WTC11 (cell line): ENCODE results near the gene GPR34. TPM values are rescaled to one million over a fixed set of nuclear protein-coding genes. Genes with fewer than 3 reads are reported as not detected.

ENCODE experiments used
- ATAC-seq: fragments of 200-7000 bp; cut with Tn5 transposase; 2 replicates; pipeline ENCODE4 v1.10.0; 2021; ENCODE audit warnings: mild to moderate bottlenecking, moderate library complexity
- CTCF ChIA-PET: fragments of 300-600 bp; sonication (Branson Sonifier 250); formaldehyde crosslinking; loops from one replicate; lab custom pipeline; 2021; ENCODE audit warnings: antibody characterized with exemption; lab: Charles Lee
- POLR2A ChIA-PET: fragments of 350-600 bp; sonication (Branson Sonifier 250); formaldehyde crosslinking; loops from one replicate; lab custom pipeline; 2021; ENCODE audit warnings: antibody characterized with exemption; lab: Charles Lee
- DNase-seq: peaks from one replicate; pipeline ENCODE4 v3.0.0; 2021; ENCODE audit warnings: low spot score
- H3K27ac Mint-ChIP-seq: 2 replicates; pipeline ENCODE4 v1.8.0; 2021; ENCODE audit warnings: mixed read lengths
- H3K27me3 Mint-ChIP-seq: 2 replicates; pipeline ENCODE4 v1.8.0; 2021; ENCODE audit warnings: low read depth, mild to moderate bottlenecking, moderate library complexity, mixed read lengths
- H3K36me3 Mint-ChIP-seq: 2 replicates; pipeline ENCODE4 v1.8.0; 2021; ENCODE audit warnings: mixed read lengths
- H3K4me1 Mint-ChIP-seq: 2 replicates; pipeline ENCODE4 v1.8.0; 2022; ENCODE audit warnings: mixed read lengths
- H3K4me3 Mint-ChIP-seq: 2 replicates; pipeline ENCODE4 v1.8.0; 2021; ENCODE audit warnings: mild to moderate bottlenecking, moderate library complexity, mixed read lengths
- H3K9me3 Mint-ChIP-seq: 2 replicates; pipeline ENCODE4 v1.8.0; 2021; ENCODE audit warnings: mixed read lengths
- CBFB ChIP-seq: sonication (generic); formaldehyde crosslinking; IDR thresholded peaks from 2 replicates; pipeline ENCODE4 v1.8.1; 2022; ENCODE audit warnings: mild to moderate bottlenecking, low read depth, missing genetic modification reagents
- CREM ChIP-seq: sonication (generic); formaldehyde crosslinking; IDR thresholded peaks from 2 replicates; pipeline ENCODE4 v1.8.1; 2022; ENCODE audit warnings: mild to moderate bottlenecking, missing genetic modification reagents, moderate library complexity
- E2F1 ChIP-seq: sonication (generic); formaldehyde crosslinking; IDR thresholded peaks from 2 replicates; pipeline ENCODE4 v1.8.0; 2022; ENCODE audit warnings: mild to moderate bottlenecking, missing genetic modification reagents
- E2F4 ChIP-seq: sonication (generic); formaldehyde crosslinking; IDR thresholded peaks from 2 replicates; pipeline ENCODE4 v1.8.1; 2022; ENCODE audit warnings: low read depth, mild to moderate bottlenecking, moderate library complexity, missing genetic modification reagents, borderline replicate concordance
- ELF4 ChIP-seq: sonication (generic); formaldehyde crosslinking; IDR thresholded peaks from 2 replicates; pipeline ENCODE4 v1.8.1; 2022; ENCODE audit warnings: low read depth, mild to moderate bottlenecking, moderate library complexity, missing genetic modification reagents
- ERG ChIP-seq: fragments of 250-450 bp; sonication (Bioruptor Pico); IDR thresholded peaks from 2 replicates; pipeline ENCODE4 v1.8.0; 2021; ENCODE audit warnings: mild to moderate bottlenecking
- FOXP1 ChIP-seq: sonication (generic); formaldehyde crosslinking; IDR thresholded peaks from 2 replicates; pipeline ENCODE4 v1.8.0; 2022; ENCODE audit warnings: missing genetic modification reagents, mild to moderate bottlenecking, moderate library complexity, borderline replicate concordance
- FOXP4 ChIP-seq: sonication (generic); formaldehyde crosslinking; IDR thresholded peaks from 2 replicates; pipeline ENCODE4 v1.8.0; 2022; ENCODE audit warnings: mild to moderate bottlenecking, missing genetic modification reagents
- MAX ChIP-seq: sonication (generic); formaldehyde crosslinking; IDR thresholded peaks from 2 replicates; pipeline ENCODE4 v1.8.0; 2022; ENCODE audit warnings: mild to moderate bottlenecking, missing genetic modification reagents
- NFATC4 ChIP-seq: fragments of 250-450 bp; sonication (Bioruptor Pico); IDR thresholded peaks from 2 replicates; pipeline ENCODE4 v1.9.0; 2021; ENCODE audit warnings: mild to moderate bottlenecking
- NFYB ChIP-seq: sonication (generic); formaldehyde crosslinking; conservative IDR thresholded peaks from 2 replicates; pipeline ENCODE4 v1.8.0; 2022; ENCODE audit warnings: low read depth, missing genetic modification reagents
- NR2C2 ChIP-seq: sonication (generic); formaldehyde crosslinking; IDR thresholded peaks from 2 replicates; pipeline ENCODE4 v1.8.0; 2022; ENCODE audit warnings: mild to moderate bottlenecking, missing genetic modification reagents
- NR3C1 ChIP-seq: sonication (generic); formaldehyde crosslinking; conservative IDR thresholded peaks from 2 replicates; pipeline ENCODE4 v1.8.1; 2023; ENCODE audit warnings: low read depth, mild to moderate bottlenecking, missing genetic modification reagents
- RELA ChIP-seq: sonication (generic); formaldehyde crosslinking; IDR thresholded peaks from 2 replicates; pipeline ENCODE4 v1.8.1; 2022; ENCODE audit warnings: missing genetic modification reagents, mild to moderate bottlenecking, borderline replicate concordance
- SMAD3 ChIP-seq: sonication (generic); formaldehyde crosslinking; IDR thresholded peaks from 2 replicates; pipeline ENCODE4 v1.8.0; 2022; ENCODE audit warnings: missing genetic modification reagents, mild to moderate bottlenecking, borderline replicate concordance
- SP1 ChIP-seq: sonication (generic); formaldehyde crosslinking; conservative IDR thresholded peaks from 2 replicates; pipeline ENCODE4 v1.8.1; 2022; ENCODE audit warnings: missing genetic modification reagents
- STAT6 ChIP-seq: sonication (generic); formaldehyde crosslinking; conservative IDR thresholded peaks from 2 replicates; pipeline ENCODE4 v1.8.1; 2023; ENCODE audit warnings: mild to moderate bottlenecking, low read depth, missing genetic modification reagents, moderate library complexity
- ZNF219 ChIP-seq: sonication (generic); formaldehyde crosslinking; IDR thresholded peaks from 2 replicates; pipeline ENCODE4 v1.8.0; 2023; ENCODE audit warnings: missing genetic modification reagents, mild to moderate bottlenecking, borderline replicate concordance
- ZNF425 ChIP-seq: fragments of 250-450 bp; sonication (Bioruptor Pico); conservative IDR thresholded peaks from 2 replicates; pipeline ENCODE4 v1.9.0; 2021; ENCODE audit warnings: mild to moderate bottlenecking
- total RNA-seq: library from RNA; stranded (reverse); gene quantifications from 3 replicates; pipeline ENCODE4 v1.2.3, GENCODE V29; 2021

GPR34 gene
- total RNA-seq, 1 experiment from 2014 or later, result not detected

- ChIA-PET POLR2A (no interaction called here), CTCF (no interaction called here)
- Mint-ChIP-seq H3K27me3 (no peaks in the 10 kb centered on the region), H3K4me3 (no peak overlapping the region), H3K36me3 (peaks cover 40% of the 10 kb centered on the region), H3K27ac (no peak overlapping the region), H3K9me3 (peaks cover 26% of the 10 kb centered on the region), H3K4me1 (peaks cover 18% of the 10 kb centered on the region)
- ATAC-seq (no peak), DNase-seq (no peak)
- no peak for TF ChIP-seq SMAD3
- no peak for TF ChIP-seq STAT6
- TF ChIP-seq E2F1, result no peak
- no peak for TF ChIP-seq RELA
- TF ChIP-seq NR3C1, result no peak
- no peak for TF ChIP-seq ERG
- TF ChIP-seq CREM (CRISPR knock-in tag), result no peak
- TF ChIP-seq FOXP4 (CRISPR knock-in tag), result no peak
- TF ChIP-seq ZNF219, result no peak
- TF ChIP-seq ZNF425 (CRISPR knock-in tag), result no peak
- TF ChIP-seq ELF4 (CRISPR knock-in tag), result no peak
- no peak for TF ChIP-seq MAX
- TF ChIP-seq SP1 (CRISPR knock-in tag), result no peak
- TF ChIP-seq NR2C2 (CRISPR knock-in tag), result no peak
- TF ChIP-seq NFATC4 (CRISPR knock-in tag), result no peak
- no peak for TF ChIP-seq NFYB
- TF ChIP-seq E2F4 (CRISPR knock-in tag), result no peak
- no peak for TF ChIP-seq CBFB (CRISPR knock-in tag)
- no peak for TF ChIP-seq FOXP1 (CRISPR knock-in tag)
Measured at GRCh38 chrX:41721590-41721989, 32.8 kb downstream of the GPR34 start.
